Uterus (tissue), 4 donors: ENCODE data around the gene KLK4. TPM values are rescaled to one million over a fixed set of nuclear protein-coding genes. Genes with fewer than 3 reads are reported as not detected.

ENCODE experiments used
- DNase-seq, 2 donors: peaks; one replicate each; pipeline ENCODE4 v3.0.0-alpha.2; 2019 to 2020
- H3K27ac ChIP-seq, 2 donors: fragments of 200-600 bp; sonication (generic); 1 replicate in 1 of 2; 2 replicates in 1 of 2; pipeline ENCODE4 v1.5.1; 2016 to 2018
- H3K27me3 ChIP-seq, 2 donors: fragments of 200-600 bp; sonication (generic); one replicate each; pipeline ENCODE4 v1.5.1; 2018 to 2019; ENCODE audit warnings: control low read depth in 1 of 2
- H3K36me3 ChIP-seq, 2 donors: fragments of 200-600 bp; sonication (generic); one replicate each; pipeline ENCODE4 v1.5.1; 2019; ENCODE audit warnings: control low read depth in 1 of 2
- H3K4me1 ChIP-seq, 2 donors: fragments of 200-600 bp; sonication (generic); one replicate each; pipeline ENCODE4 v1.5.1; 2018 to 2019; ENCODE audit warnings: control low read depth in 1 of 2
- H3K4me3 ChIP-seq, 2 donors: fragments of 200-600 bp; sonication (generic); 1 replicate in 1 of 2; 2 replicates in 1 of 2; pipeline ENCODE4 v1.5.1; 2018 to 2019; ENCODE audit warnings: mild to moderate bottlenecking in 1 of 2
- H3K9me3 ChIP-seq, 2 donors: fragments of 200-600 bp; sonication (generic); one replicate each; pipeline ENCODE4 v1.5.1; 2019; ENCODE audit warnings: control low read depth in 1 of 2
- POLR2A ChIP-seq, 2 donors: fragments of 450-650 bp; IDR thresholded peaks; one replicate each; pipeline ENCODE4 v1.6.1; 2016; ENCODE audit warnings: antibody characterized with exemption in 2 of 2, mild to moderate bottlenecking in 1 of 2, moderate library complexity in 1 of 2
- intact Hi-C: fragments of 100-400 bp; cut with DNase I; formaldehyde crosslinking; loops from one replicate; pipeline ENCODE4 v1.15.1; 2023; ENCODE audit warnings: low total_unique reads
- total RNA-seq, 4 donors: library from RNA; depleted of rRNA in 3 of 4; stranded (reverse); fragments of >200 nt in 3 of 4; gene quantifications; one replicate each; pipeline versions ENCODE4 v1.1.0 to v1.2.4, GENCODE V29; 2014 to 2023
- TF ChIP-seq, protein P1 (sequence below), 4 experiments: fragments of 200-600 bp in 2 of 4; fragments of 450-650 bp in 2 of 4; sonication (generic) in 2 of 4; IDR thresholded peaks; one replicate each; pipeline ENCODE4 v1.5.1; 2016 to 2019; ENCODE audit warnings: antibody characterized with exemption in 4 of 4, mild to moderate bottlenecking in 2 of 4, moderate library complexity in 1 of 4
- donor health status: DM: yes; HTN: yes; CAD: no.

Gene KLK4
- total RNA-seq, 4 donors from 2014 or later: 3.4 TPM; not detected in 3

DNA sequence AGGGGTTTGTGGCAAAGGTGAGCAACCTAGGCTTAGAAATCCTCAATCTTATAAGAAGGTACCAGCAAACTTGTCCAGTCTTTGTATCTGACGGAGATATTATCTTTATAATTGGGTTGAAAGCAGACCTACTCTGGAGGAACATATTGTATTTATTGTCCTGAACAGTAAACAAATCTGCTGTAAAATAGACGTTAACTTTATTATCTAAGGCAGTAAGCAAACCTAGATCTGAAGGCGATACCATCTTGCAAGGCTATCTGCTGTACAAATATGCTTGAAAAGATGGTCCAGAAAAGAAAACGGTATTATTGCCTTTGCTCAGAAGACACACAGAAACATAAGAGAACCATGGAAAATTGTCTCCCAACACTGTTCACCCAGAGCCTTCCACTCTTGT lies 41.7 kb downstream of the KLK4 start:
- H3K4me1 ChIP-seq: no peaks in the 10 kb centered on the region
- TF ChIP-seq POLR2A (IDR thresholded peaks at IDR 0.05): no peak
- TF ChIP-seq, protein P1, sequence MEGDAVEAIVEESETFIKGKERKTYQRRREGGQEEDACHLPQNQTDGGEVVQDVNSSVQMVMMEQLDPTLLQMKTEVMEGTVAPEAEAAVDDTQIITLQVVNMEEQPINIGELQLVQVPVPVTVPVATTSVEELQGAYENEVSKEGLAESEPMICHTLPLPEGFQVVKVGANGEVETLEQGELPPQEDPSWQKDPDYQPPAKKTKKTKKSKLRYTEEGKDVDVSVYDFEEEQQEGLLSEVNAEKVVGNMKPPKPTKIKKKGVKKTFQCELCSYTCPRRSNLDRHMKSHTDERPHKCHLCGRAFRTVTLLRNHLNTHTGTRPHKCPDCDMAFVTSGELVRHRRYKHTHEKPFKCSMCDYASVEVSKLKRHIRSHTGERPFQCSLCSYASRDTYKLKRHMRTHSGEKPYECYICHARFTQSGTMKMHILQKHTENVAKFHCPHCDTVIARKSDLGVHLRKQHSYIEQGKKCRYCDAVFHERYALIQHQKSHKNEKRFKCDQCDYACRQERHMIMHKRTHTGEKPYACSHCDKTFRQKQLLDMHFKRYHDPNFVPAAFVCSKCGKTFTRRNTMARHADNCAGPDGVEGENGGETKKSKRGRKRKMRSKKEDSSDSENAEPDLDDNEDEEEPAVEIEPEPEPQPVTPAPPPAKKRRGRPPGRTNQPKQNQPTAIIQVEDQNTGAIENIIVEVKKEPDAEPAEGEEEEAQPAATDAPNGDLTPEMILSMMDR (IDR thresholded peaks at IDR 0.05): no peak
- H3K4me3 ChIP-seq: no peak overlapping the region
- H3K36me3 ChIP-seq: no peaks in the 10 kb centered on the region
- intact Hi-C loops: no loop called here
- no peaks in the 10 kb centered on the region for H3K27me3 ChIP-seq
- H3K27ac ChIP-seq: no peak overlapping the region
- DNase-seq: no peak
- H3K9me3 ChIP-seq: no peaks in the 10 kb centered on the region

DNA sequence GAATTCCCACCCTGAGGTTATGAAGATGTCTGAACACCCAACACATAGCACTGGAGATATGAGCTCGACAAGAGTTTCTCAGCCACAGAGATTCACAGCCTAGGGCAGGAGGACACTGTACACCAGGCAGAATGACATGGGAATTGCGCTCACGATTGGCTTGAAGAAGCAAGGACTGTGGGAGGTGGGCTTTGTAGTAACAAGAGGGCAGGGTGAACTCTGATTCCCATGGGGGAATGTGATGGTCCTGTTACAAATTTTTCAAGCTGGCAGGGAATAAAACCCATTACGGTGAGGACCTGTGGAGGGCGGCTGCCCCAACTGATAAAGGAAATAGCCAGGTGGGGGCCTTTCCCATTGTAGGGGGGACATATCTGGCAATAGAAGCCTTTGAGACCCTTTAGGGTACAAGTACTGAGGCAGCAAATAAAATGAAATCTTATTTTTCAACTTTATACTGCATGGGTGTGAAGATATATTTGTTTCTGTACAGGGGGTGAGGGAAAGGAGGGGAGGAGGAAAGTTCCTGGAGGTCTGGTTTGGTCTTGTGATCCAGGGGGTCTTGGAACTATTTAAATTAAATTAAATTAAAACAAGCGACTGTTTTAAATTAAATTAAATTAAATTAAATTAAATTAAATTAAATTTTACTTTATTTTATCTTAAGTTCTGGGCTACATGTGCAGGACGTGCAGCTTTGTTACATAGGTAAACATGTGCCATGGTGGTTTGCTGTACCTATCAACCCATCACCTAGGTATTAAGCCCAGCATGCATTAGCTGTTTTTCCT lies 49.5 kb downstream of the KLK4 start:
- Histone ChIP-seq H3K4me1 (no peaks in the 10 kb centered on the region), H3K36me3 (no peaks in the 10 kb centered on the region), H3K9me3 (no peaks in the 10 kb centered on the region), H3K27me3 (no peaks in the 10 kb centered on the region), H3K4me3 (no peak overlapping the region), H3K27ac (no peak overlapping the region)
- no peak for TF ChIP-seq POLR2A (IDR thresholded peaks at IDR 0.05)
- TF ChIP-seq, protein P1 (IDR thresholded peaks at IDR 0.05): no peak
- intact Hi-C loops: no loop called here
- no peak for DNase-seq

DNA sequence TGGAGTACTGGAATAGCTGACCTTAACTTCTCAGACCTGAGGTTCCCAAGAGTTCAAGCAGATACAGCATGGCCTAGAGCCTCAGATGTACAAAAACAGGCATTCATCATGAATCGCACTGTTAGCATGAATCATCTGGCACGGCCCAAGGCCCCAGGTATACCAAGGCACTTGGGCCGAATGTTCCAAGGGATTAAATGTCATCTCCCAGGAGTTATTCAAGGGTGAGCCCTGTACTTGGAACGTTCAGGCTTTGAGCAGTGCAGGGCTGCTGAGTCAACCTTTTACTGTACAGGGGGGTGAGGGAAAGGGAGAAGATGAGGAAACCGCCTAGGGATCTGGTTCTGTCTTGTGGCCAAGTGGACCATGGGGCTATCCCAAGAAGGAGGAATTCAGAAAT lies 50.2 kb downstream of the KLK4 start:
- intact Hi-C loops: no loop called here
- TF ChIP-seq, protein P1 (IDR thresholded peaks at IDR 0.05): no peak
- TF ChIP-seq POLR2A (IDR thresholded peaks at IDR 0.05): no peak
- Histone ChIP-seq H3K36me3 (no peaks in the 10 kb centered on the region), H3K4me1 (no peaks in the 10 kb centered on the region), H3K27ac (no peak overlapping the region), H3K27me3 (no peaks in the 10 kb centered on the region), H3K9me3 (no peaks in the 10 kb centered on the region), H3K4me3 (no peak overlapping the region)
- no peak for DNase-seq

DNA sequence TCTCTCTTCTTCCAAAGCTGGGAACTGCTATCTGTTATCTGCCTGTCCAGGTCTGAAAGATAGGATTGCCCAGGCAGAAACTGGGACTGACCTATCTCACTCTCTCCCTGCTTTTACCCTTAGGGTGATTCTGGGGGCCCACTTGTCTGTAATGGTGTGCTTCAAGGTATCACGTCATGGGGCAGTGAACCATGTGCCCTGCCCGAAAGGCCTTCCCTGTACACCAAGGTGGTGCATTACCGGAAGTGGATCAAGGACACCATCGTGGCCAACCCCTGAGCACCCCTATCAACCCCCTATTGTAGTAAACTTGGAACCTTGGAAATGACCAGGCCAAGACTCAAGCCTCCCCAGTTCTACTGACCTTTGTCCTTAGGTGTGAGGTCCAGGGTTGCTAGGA lies 51.3 kb downstream of the KLK4 start:
- DNase-seq: no peak
- Histone ChIP-seq H3K27ac (no peak overlapping the region), H3K9me3 (no peaks in the 10 kb centered on the region), H3K4me1 (no peaks in the 10 kb centered on the region), H3K36me3 (no peaks in the 10 kb centered on the region), H3K4me3 (no peak overlapping the region), H3K27me3 (no peaks in the 10 kb centered on the region)
- no peak for TF ChIP-seq POLR2A (IDR thresholded peaks at IDR 0.05)
- TF ChIP-seq, protein P1 (IDR thresholded peaks at IDR 0.05): no peak
- intact Hi-C loops: no loop called here

DNA sequence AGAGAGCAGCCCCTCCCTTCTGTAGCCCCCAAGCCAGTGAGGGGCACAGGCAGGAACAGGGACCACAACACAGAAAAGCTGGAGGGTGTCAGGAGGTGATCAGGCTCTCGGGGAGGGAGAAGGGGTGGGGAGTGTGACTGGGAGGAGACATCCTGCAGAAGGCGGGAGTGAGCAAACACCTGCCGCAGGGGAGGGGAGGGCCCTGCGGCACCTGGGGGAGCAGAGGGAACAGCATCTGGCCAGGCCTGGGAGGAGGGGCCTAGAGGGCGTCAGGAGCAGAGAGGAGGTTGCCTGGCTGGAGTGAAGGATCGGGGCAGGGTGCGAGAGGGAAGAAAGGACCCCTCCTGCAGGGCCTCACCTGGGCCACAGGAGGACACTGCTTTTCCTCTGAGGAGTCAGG lies 52.3 kb downstream of the KLK4 start:
- no peak for DNase-seq
- no peaks in the 10 kb centered on the region for H3K27me3 ChIP-seq
- intact Hi-C loops: no loop called here
- TF ChIP-seq, protein P1 (IDR thresholded peaks at IDR 0.05): no peak
- no peak for TF ChIP-seq POLR2A (IDR thresholded peaks at IDR 0.05)
- H3K4me1 ChIP-seq: no peaks in the 10 kb centered on the region
- no peaks in the 10 kb centered on the region for H3K36me3 ChIP-seq
- H3K4me3 ChIP-seq: no peak overlapping the region
- no peak overlapping the region for H3K27ac ChIP-seq
- H3K9me3 ChIP-seq: no peaks in the 10 kb centered on the region
